C4-2B (cell line): ENCODE results near the gene ZNF780A.

ENCODE experiments used
- H3K27ac ChIP-seq: fragments of 450-650 bp; 2 replicates; pipeline ENCODE4 v1.5.1; 2017
- CTCF ChIP-seq: fragments of 450-650 bp; conservative IDR thresholded peaks from 2 replicates; pipeline ENCODE4 v1.5.1; 2017; ENCODE audit warnings: mild to moderate bottlenecking
- ZFX ChIP-seq: fragments of 450-650 bp; IDR thresholded peaks from 2 replicates; pipeline ENCODE4 v1.6.1; 2017

Gene ZNF780A

GRCh38 chr19:40023969-40024368 is 66.8 kb downstream of the ZNF780A start:
- no peak for TF ChIP-seq ZFX
- no peak for TF ChIP-seq CTCF
- no peak overlapping the region for H3K27ac ChIP-seq
